Measurements from ENCODE around the gene CCDC142.
"Not testable (repeated sequence)": the region's sequence is repeated elsewhere in the genome, so short reads cannot be mapped to it uniquely, and the experiment has no call there.

CCDC142 gene

GRCh38 chr2:74442483-74443297 is 40.1 kb downstream of the CCDC142 start:
- not testable (repeated sequence) for DNase-seq (ENCODE audit: low spot score)

- peak; percentile 1 for DNase-seq (ENCODE audit: low spot score)
Measured at GRCh38 chr2:74441690-74442482, 40.9 kb downstream of the CCDC142 start, which contains the start of gene RTKN. Gene RTKN (minus strand): TSS chr2:74441937. CDS start chr2:74441816, 121 bp downstream.

GRCh38 chr2:74441170-74441689 is 41.6 kb downstream of the CCDC142 start:
- DNase-seq (ENCODE audit: low spot score), result no peak

GRCh38 chr2:74440378-74441169 is 42.2 kb downstream of the CCDC142 start:
- peak; percentile 93 for DNase-seq (ENCODE audit: low spot score)

GRCh38 chr2:74439803-74440377 is 42.9 kb downstream of the CCDC142 start:
- DNase-seq (ENCODE audit: low spot score), result peak; percentile 95

GRCh38 chr2:74439373-74439772 is 43.4 kb downstream of the CCDC142 start:
- DNase-seq (ENCODE audit: low spot score), result no peak

- DNase-seq (ENCODE audit: low spot score), result no peak
Measured at GRCh38 chr2:74438248-74438647, 44.5 kb downstream of the CCDC142 start.

GRCh38 chr2:74436848-74437695 is 45.7 kb downstream of the CCDC142 start:
- DNase-seq (ENCODE audit: low spot score), result no peak

- no peak for DNase-seq (ENCODE audit: low spot score)
Measured at GRCh38 chr2:74436111-74436805, 46.5 kb downstream of the CCDC142 start.

GRCh38 chr2:74430502-74430901 is 52.3 kb downstream of the CCDC142 start:
- no peak for DNase-seq (ENCODE audit: low spot score)

- DNase-seq (ENCODE audit: low spot score), result no peak
Measured at GRCh38 chr2:74429487-74430451, 53.0 kb downstream of the CCDC142 start.

- DNase-seq (ENCODE audit: low spot score), result no peak
Measured at GRCh38 chr2:74428675-74429074, 54.1 kb downstream of the CCDC142 start.

GRCh38 chr2:74427551-74427950 is 55.2 kb downstream of the CCDC142 start:
- no peak for DNase-seq (ENCODE audit: low spot score)

- DNase-seq (ENCODE audit: low spot score), result no peak
Measured at GRCh38 chr2:74426181-74426758, 56.5 kb downstream of the CCDC142 start.

GRCh38 chr2:74425523-74425922 is 57.3 kb downstream of the CCDC142 start:
- no peak for DNase-seq (ENCODE audit: low spot score)

- no peak for DNase-seq (ENCODE audit: low spot score)
Measured at GRCh38 chr2:74424995-74425406, 57.8 kb downstream of the CCDC142 start.

GRCh38 chr2:74424139-74424992 is 58.4 kb downstream of the CCDC142 start:
- no peak for DNase-seq (ENCODE audit: low spot score)

Measured in Ammon's horn (tissue), 1 donor.